Activated CD4-positive, alpha-beta T cell treated with anti-CD3 and anti-CD28 coated beads for 1 hour (primary cell): Measurements from ENCODE around the gene YY1AP1.
"Not testable (repeated sequence)": the region's sequence is repeated elsewhere in the genome, so short reads cannot be mapped to it uniquely, and the experiment has no call there.

Source experiments
- DNase-seq: peaks from one replicate; pipeline ENCODE4 v3.0.0-alpha.2; 2020

YY1AP1 gene

GRCh38 chr1:155688324-155689080 is at the start of gene YY1AP1:
Gene YY1AP1, minus strand, starts transcription at chr1:155688774. Its CDS starts 8,338 bp downstream, at chr1:155680436.
- peak; percentile 84 for DNase-seq

- DNase-seq: no peak
Measured at GRCh38 chr1:155729031-155729898, 40.7 kb upstream of the YY1AP1 start.

GRCh38 chr1:155725142-155725541 is 36.6 kb upstream of the YY1AP1 start:
- no peak for DNase-seq

- no peak for DNase-seq
Measured at GRCh38 chr1:155719703-155720102, 31.1 kb upstream of the YY1AP1 start.

GRCh38 chr1:155718524-155719115 is 30.0 kb upstream of the YY1AP1 start:
- DNase-seq: not testable (repeated sequence)

GRCh38 chr1:155717041-155717440 is 28.5 kb upstream of the YY1AP1 start:
- no peak for DNase-seq

GRCh38 chr1:155715777-155716176 is 27.2 kb upstream of the YY1AP1 start:
- DNase-seq: no peak

- DNase-seq: not testable (repeated sequence)
Measured at GRCh38 chr1:155715056-155715455, 26.5 kb upstream of the YY1AP1 start.

- no peak for DNase-seq
Measured at GRCh38 chr1:155713075-155713474, 24.5 kb upstream of the YY1AP1 start.

GRCh38 chr1:155712636-155713035 is 24.1 kb upstream of the YY1AP1 start:
- DNase-seq: not testable (repeated sequence)

- not testable (repeated sequence) for DNase-seq
Measured at GRCh38 chr1:155711457-155711856, 22.9 kb upstream of the YY1AP1 start.

- no peak for DNase-seq
Measured at GRCh38 chr1:155709391-155709790, 20.8 kb upstream of the YY1AP1 start.

GRCh38 chr1:155706139-155706538 is 17.6 kb upstream of the YY1AP1 start:
- DNase-seq: no peak

GRCh38 chr1:155704414-155704813 is 15.8 kb upstream of the YY1AP1 start:
- DNase-seq: not testable (repeated sequence)

- DNase-seq: no peak
Measured at GRCh38 chr1:155703216-155703615, 14.6 kb upstream of the YY1AP1 start.

- DNase-seq: not testable (repeated sequence)
Measured at GRCh38 chr1:155701675-155702074, 13.1 kb upstream of the YY1AP1 start.

- DNase-seq: not testable (repeated sequence)
Measured at GRCh38 chr1:155699062-155699461, 10.5 kb upstream of the YY1AP1 start.

GRCh38 chr1:155698382-155699038 is 9.9 kb upstream of the YY1AP1 start:
- DNase-seq: no peak

- not testable (repeated sequence) for DNase-seq
Measured at GRCh38 chr1:155697616-155698015, 9.0 kb upstream of the YY1AP1 start.

GRCh38 chr1:155697046-155697445 is 8.5 kb upstream of the YY1AP1 start:
- DNase-seq: no peak

- DNase-seq: no peak
Measured at GRCh38 chr1:155696524-155696923, 8.0 kb upstream of the YY1AP1 start.

- no peak for DNase-seq
Measured at GRCh38 chr1:155695608-155696007, 7.0 kb upstream of the YY1AP1 start.

- no peak for DNase-seq
Measured at GRCh38 chr1:155695072-155695471, 6.5 kb upstream of the YY1AP1 start.
